GM18520 (cell line): ENCODE results near the gene ANKRD27.
"Not testable (repeated sequence)": the region's sequence is repeated elsewhere in the genome, so short reads cannot be mapped to it uniquely, and the experiment has no call there.

Experiments
- ATAC-seq: cut with Tn5 transposase; IDR thresholded peaks from one replicate; pipeline ENCODE4 v1.9.1; 2021; ENCODE audit not compliant: unreplicated experiment

ANKRD27 gene

GRCh38 chr19:32607479-32607878, 67.5 kb downstream of the ANKRD27 start:
- ATAC-seq = no peak

DNA sequence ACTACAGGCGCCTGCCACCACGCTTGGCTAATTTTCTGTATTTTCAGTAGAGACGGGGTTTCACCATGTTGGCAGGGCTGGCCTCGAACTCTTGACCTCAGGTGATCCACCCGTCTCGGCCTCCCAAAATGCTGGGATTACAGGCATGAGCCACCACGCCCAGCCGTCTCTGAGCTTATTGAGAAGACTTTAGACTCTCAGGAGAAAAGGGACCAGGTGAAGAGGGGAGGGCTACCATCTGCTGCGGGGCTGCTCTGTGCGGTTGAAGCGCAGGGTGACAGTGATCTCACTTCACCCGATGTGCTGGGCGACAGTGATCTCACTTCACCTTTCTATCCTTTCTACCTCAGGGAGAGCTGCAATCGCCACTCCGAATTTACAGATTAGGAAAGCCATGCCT, 68.7 kb downstream of the ANKRD27 start:
- ATAC-seq = no peak

DNA sequence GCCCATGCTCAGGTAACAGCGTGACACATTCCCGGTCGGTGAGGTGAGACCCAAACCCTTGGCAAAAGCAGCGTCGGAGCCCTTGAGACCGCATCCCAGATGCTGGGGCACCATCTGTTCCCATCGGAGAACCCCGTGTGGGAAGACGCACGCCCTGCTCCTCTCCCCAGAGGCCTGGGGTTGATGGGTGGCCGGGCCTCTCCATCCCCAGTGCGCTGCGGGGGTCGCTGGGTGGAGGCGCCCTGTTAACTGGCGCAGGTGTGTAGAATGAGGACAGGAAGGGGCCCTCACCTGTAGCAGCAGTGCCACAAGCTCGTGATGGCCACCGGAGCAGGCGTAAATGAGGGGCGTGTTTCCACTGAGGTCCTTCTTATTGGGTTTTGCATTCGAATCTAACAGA, 69.4 kb downstream of the ANKRD27 start:
- ATAC-seq = no peak

- ATAC-seq = no peak
These were observed 71.0 kb downstream of the ANKRD27 start for GRCh38 chr19:32603961-32604360.

GRCh38 chr19:32599736-32600157, 75.2 kb downstream of the ANKRD27 start:
- no peak for ATAC-seq

GRCh38 chr19:32599258-32599657, 75.7 kb downstream of the ANKRD27 start:
- no peak for ATAC-seq

GRCh38 chr19:32598022-32598421, 77.0 kb downstream of the ANKRD27 start:
- ATAC-seq = no peak

DNA sequence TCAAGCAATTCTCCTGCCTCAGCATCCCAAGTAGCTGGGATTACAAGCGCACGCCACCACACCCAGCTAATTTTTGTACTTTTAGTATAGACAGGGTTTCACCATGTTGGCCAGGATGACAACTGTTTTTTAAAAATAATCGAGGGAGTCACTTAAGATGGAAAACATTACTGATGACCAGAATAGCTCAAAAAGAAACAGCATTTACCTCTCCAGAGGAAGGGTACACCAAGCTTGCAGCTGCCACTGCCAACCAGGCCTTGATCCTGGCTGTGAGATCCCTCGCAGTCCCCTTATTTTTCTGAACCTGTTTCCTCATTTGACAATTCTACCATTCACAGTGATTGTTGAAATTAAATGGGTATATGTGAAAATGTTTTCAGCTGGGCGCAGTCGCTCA, 79.5 kb downstream of the ANKRD27 start:
- ATAC-seq = no peak

DNA sequence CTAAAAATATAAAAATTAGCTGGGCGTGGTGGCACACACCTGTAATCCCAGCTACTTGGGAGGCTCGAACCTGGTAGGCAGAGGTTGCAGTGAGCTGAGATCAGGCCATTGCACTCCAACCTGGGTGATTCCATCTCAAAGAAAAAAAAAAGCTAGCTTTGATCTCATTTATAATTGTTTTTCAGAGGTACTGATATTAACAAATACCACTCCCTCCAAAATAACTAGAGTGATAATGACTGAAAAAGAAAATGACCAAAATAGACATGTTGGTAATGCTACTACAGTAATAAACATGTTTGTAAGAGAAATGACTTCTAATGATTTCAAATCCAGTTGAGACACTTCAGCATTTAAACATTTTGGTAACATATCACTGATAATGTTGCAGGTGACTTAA, 81.0 kb downstream of the ANKRD27 start:
- ATAC-seq = no peak

DNA sequence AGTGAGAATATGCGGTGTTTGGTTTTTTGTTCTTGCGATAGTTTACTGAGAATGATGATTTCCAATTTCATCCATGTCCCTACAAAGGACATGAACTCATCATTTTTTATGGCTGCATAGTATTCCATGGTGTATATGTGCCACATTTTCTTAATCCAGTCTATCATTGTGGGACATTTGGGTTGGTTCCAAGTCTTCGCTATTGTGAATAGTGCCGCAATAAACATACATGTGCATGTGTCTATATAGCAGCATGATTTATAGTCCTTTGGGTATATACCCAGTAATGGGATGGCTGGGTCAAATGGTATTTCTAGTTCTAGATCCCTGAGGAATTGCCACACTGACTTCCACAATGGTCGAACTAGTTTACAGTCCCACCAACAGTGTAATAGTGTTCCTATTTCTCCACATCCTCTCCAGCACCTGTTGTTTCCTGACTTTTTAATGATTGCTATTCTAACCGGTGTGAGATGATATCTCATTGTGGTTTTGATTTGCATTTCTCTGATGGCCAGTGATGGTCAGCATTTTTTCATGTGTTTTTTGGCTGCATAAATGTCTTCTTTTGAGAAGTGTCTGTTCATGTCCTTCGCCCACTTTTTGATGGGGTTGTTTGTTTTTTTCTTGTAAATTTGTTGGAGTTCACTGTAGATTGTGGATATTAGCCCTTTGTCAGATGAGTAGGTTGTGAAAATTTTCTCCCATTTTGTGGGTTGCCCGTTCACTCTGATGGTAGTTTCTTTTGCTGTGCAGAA, 87.1 kb downstream of the ANKRD27 start:
- not testable (repeated sequence) for ATAC-seq

DNA sequence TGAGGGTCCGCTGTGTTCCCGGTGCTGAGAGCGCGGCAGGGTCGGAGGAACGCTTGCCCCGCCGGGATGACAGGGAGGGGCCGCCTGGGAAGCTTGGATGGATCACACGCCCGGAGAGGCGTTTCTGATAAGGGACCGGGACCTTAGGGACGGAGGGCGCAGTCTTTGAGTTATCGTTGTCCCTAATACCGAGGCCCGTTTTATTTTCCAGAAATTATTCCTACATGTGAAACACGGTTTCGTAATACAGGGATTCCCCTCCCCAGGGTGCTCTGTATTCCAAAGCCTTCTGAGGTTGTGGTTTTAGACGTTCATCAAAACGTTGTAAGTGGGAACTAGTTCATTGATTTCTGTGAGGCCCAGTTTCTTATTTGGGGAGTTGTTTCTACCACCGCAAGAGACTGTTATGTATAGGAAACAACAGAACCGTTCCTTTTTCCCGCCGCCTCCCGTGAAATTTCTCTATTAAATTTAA, 93.2 kb downstream of the ANKRD27 start:
- no peak for ATAC-seq

DNA sequence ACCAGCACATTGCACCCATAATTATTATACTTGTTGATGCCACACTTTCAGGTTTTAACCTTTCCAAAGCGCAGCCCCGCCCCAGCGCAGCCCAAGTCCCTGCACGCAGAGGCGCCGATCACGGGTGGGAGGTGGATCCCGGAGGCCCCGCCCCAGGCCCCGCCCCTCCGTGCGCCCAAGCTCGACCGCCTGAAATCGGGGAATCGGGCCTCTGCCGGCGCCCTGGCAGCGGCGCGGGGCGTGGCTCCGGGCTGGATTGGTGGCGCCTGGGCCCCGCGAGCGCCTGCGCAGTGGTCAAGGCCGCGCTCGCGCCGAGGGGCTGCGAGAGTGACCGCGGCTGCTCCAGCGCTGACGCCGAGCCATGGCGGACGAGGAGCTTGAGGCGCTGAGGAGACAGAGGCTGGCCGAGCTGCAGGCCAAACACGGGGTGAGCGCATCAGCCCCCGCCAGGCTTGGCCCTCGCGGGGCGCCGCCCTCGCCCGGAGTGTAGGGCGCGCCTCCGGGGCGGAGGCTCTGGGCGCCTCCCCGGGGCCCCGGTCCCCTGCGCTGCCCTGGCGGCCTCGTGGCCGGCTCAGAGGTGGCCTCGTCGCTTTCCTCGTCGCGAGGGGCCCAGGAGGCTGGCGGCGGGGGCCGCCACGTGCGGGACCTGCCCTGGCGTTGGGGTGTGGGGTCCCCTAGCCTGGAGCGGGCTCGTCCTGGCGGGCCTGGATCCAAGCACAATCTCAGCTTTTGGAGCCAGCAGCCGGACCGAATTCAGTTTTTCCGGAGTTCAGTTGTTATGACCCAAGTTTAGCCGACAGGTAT, 93.9 kb downstream of the ANKRD27 start, which contains the start of gene PDCD5:
PDCD5 (plus strand) TSS at position 290 of the 804 bp plus-strand sequence; CDS start at position 362, 72 bp downstream.
- peak; percentile 89 for ATAC-seq

- ATAC-seq = no peak
These were observed 94.6 kb downstream of the ANKRD27 start for GRCh38 chr19:32580353-32580900.

- no peak for ATAC-seq
These were observed 98.2 kb downstream of the ANKRD27 start for GRCh38 chr19:32576790-32577189.

- ATAC-seq = no peak
These were observed 101.5 kb downstream of the ANKRD27 start for GRCh38 chr19:32573492-32573794.

DNA sequence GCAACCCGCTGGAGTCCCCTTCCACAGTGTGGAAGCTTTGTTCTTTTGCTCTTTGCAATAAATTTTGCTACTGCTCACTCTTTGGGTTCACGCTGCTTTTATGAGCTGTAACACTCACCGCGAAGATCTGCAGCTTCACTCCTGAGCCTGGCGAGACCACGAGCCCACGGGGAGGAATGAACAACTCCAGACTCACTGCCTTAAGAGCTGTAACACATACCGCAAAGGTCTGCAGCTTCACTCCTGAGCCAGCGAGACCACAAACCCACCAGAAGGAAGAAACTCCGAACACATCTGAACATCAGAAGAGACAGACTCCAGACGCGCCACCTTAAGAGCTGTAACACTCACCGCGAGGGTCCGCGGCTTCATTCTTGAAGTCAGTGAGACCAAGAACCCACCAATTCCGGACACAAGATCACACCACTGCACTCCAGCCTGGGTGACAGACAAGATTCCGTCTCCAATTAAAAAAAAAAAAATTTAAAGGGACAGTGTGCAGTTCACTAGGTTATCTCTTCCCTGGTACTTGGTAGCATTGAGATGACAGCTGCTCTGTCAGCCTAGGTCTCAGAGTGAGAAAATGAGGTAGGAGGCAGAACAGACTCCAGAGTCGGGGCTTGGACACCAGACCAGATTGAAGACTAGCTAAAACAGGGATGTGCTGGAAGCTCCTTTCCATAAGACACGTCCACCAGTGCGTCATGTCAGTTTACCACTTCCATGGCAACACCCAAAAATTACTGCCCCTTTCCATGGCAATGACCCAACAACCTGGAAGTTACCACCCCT, 102.1 kb downstream of the ANKRD27 start:
- not testable (repeated sequence) for ATAC-seq

DNA sequence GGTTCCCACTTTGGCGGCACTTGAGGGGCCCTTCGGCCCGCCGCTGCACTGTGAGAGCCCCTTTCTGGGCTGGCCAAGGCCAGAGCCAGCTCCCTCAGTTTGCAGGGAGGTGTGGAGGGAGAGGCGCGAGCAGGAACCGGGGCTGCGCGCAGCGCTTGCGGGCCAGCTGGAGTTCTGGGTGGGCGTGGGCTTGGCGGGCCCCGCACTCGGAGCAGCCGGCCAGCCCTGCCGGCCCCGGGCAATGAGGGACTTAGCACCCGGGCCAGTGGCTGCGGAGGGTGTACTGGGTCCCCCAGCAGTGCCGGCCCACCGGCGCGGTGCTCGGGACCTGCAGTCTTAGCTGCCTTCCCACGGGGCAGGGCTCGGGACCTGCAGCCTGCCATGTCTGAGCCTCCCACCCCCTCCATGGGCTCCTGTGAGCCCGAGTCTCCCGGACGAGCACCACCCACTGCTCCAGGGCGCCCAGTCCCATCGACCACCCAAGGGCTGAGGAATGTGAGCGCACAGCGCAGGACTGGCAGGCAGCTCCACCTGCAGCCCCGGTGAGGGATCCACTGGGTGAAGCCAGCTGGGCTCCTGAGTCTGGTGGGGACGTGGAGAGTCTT, 103.4 kb downstream of the ANKRD27 start:
- not testable (repeated sequence) for ATAC-seq

DNA sequence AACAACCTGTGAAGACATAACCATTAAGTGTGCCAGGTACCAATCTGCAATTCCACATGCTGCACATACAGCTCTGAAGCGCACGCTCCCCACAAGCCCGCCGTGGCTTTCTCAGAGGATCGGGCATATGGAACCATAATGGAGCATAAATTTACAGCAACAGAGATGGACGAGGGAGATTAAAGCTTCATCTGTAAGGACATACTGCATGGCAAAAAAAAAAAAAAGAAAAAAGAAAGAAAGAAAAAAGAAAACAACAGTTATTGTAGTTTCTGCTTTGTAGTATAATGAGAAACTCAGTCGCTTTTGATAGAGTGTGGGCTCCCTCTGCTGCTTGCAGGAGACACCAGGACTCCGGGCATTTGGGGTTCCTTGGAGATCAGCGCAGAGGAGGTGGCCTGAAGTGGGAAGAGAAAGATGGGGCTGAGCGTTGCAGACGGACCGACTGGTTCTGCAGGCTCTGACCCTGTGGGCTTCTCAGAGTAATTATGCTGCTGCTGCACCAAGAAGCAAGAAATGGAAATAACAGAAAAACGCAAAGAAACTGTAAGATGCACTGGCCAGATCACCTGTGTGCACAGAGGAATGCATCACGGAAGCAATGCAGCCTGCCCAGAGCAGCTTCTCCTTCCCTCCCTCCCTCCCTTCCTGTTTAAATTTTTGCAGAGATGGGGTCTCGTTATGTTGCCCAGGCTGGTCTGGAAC, 104.7 kb downstream of the ANKRD27 start:
- ATAC-seq = no peak

DNA sequence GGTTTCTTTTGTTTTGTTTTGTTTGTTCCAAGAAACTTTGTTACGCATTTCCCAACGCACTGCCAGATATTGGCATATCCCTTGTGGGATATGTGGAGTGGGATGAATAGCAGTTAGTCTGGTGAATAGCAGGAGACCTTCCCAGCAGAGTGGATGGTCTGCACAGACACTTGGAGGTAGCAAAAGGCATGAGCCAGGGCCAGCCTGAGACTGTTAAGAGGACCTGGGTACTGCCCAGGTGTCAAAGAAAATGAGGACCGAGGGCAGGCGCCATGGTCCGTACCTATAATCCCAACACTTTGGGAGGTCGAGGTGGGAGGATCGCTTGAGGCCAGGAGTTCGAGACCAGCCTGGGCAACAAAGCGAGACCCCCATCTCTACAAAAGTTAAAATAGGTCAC, 107.5 kb downstream of the ANKRD27 start:
- ATAC-seq = no peak

DNA sequence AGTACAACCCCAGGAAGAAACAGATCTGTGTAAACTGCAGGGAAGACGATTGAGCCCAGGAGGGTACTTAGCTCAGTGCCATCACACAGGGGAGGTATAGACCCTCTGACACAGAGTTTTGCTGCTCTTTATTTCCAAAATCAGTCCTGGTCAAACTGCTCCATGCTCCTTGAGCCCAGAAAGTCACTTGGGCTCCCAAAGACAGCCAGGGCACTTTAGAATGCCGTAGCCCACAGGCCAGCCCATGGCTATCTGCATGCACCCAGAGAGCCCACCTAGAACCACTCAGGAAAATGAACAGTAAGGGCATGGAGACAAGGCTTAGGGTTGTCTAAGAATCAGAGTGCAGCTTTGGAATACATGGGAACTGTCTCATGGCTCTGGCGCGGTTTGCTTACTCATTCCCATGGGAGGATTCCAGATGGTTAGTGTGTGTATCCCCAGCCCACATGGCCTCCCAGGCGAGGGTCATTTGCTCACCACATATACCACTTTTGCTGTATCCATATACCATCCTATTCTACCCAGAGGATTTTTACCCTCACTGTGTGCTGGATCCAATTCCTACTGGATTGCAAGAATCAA, 108.6 kb downstream of the ANKRD27 start:
- ATAC-seq = no peak
